Endothelial cell of umbilical vein (primary cell): ENCODE data around the gene EPB41L2. TPM values are rescaled to one million over a fixed set of nuclear protein-coding genes. Genes with fewer than 3 reads are reported as not detected.

Source experiments
- BruUV-seq: library from RNA; stranded (reverse); fragments of 400-500 nt; replicated peaks from 2 replicates; lab custom pipeline; 2021; lab: Mats Ljungman, UMichigan
- CTCF ChIA-PET: fragments of 300-600, 350-600 bp; sonication (Branson Sonifier 250); formaldehyde crosslinking; loops from one replicate; lab custom pipeline; 2021; ENCODE audit warnings: antibody characterized with exemption, inconsistent platforms; lab: Charles Lee
- POLR2A ChIA-PET: fragments of 300-600, 350-600 bp; sonication (Branson Sonifier 250); formaldehyde crosslinking; loops from one replicate; lab custom pipeline; 2021; ENCODE audit warnings: antibody characterized with exemption, inconsistent platforms; lab: Charles Lee
- DNase-seq: peaks from one replicate; pipeline ENCODE4 v3.0.0-alpha.2; 2011; ENCODE audit warnings: low read depth, low spot score
- FAIRE-seq: peaks from 2 replicates; lab custom pipeline; 2011; peaks lifted over from hg19 to GRCh38; lab: Jason Lieb, UNC
- H2AFZ ChIP-seq: 2 replicates; pipeline ENCODE4 v1.6.0; 2012; ENCODE audit warnings: low read depth, low read length, control low read depth, inconsistent platforms
- H3K27ac ChIP-seq: 2 replicates; pipeline ENCODE4 v1.5.1; 2011; ENCODE audit warnings: low read depth, mild to moderate bottlenecking, control low read depth, low read length, moderate library complexity; ENCODE audit not compliant: insufficient read depth
- H3K27me3 ChIP-seq, 2 experiments: 2 replicates each; pipeline versions ENCODE4 v1.6.0 to v1.6.1; 2011; ENCODE audit warnings: low read length in 2 of 2, mixed read lengths in 1 of 2; ENCODE audit not compliant: control insufficient read depth in 2 of 2, insufficient read depth in 2 of 2
- H3K36me3 ChIP-seq, 2 experiments: 2 replicates in 1 of 2; 3 replicates in 1 of 2; pipeline ENCODE4 v1.5.1; 2011; ENCODE audit warnings: low read length in 2 of 2, mild to moderate bottlenecking in 1 of 2, moderate library complexity in 1 of 2; ENCODE audit not compliant: control insufficient read depth in 2 of 2, insufficient read depth in 2 of 2; ENCODE audit errors: extremely low read depth in 1 of 2
- H3K4me1 ChIP-seq: 3 replicates; pipeline ENCODE4 v1.5.1; 2011; ENCODE audit warnings: mild to moderate bottlenecking, low read length; ENCODE audit not compliant: control insufficient read depth, insufficient read depth; ENCODE audit errors: extremely low read depth
- H3K4me2 ChIP-seq: 2 replicates; pipeline ENCODE4 v1.6.1; 2011; ENCODE audit warnings: low read length, control low read depth, mixed read lengths; ENCODE audit not compliant: insufficient read depth
- H3K4me3 ChIP-seq, 3 experiments: fragments of 200-600 bp in 1 of 3; sonication (generic), shearing (Covaris generic) in 1 of 3; replicated peaks in 1 of 3; 2 replicates each; pipeline ENCODE4 v1.5.1; 2011 to 2016; ENCODE audit warnings: control low read depth in 3 of 3, low read length in 3 of 3, mild to moderate bottlenecking in 2 of 3, inconsistent platforms in 1 of 3, low read depth in 1 of 3, moderate library complexity in 1 of 3; ENCODE audit not compliant: insufficient read depth in 1 of 3
- H3K79me2 ChIP-seq: 2 replicates; pipeline ENCODE4 v1.6.0; 2012; ENCODE audit warnings: low read length, inconsistent platforms; ENCODE audit not compliant: control insufficient read depth, insufficient read depth
- H3K9ac ChIP-seq: replicated peaks from 2 replicates; pipeline ENCODE3; 2011; ENCODE audit warnings: low read length, control low read depth; ENCODE audit not compliant: insufficient read depth; ENCODE audit errors: extremely low read depth
- H3K9me1 ChIP-seq: replicated peaks from 3 replicates; pipeline ENCODE4 v1.6.0; 2011; ENCODE audit warnings: mild to moderate bottlenecking, low read length; ENCODE audit not compliant: control insufficient read depth, insufficient read depth; ENCODE audit errors: extremely low read depth
- H3K9me3 ChIP-seq: replicated peaks from 2 replicates; pipeline ENCODE4 v1.5.1; 2012; ENCODE audit warnings: low read length, inconsistent platforms; ENCODE audit not compliant: control insufficient read depth, insufficient read depth
- H4K20me1 ChIP-seq: replicated peaks from 2 replicates; pipeline ENCODE3; 2011; ENCODE audit warnings: mild to moderate bottlenecking, low read length; ENCODE audit not compliant: control insufficient read depth, insufficient read depth; ENCODE audit errors: extremely low read depth
- CTCF ChIP-seq, 2 donors: IDR thresholded peaks; 1 replicate in 1 of 2; 2 replicates in 1 of 2; pipeline ENCODE4 v1.5.1; 2011; ENCODE audit warnings: low read length in 2 of 2, mild to moderate bottlenecking in 2 of 2, moderate library complexity in 2 of 2, control low read depth in 1 of 2, inconsistent platforms in 1 of 2, low read depth in 1 of 2; ENCODE audit not compliant: insufficient read depth in 1 of 2; ENCODE audit errors: extremely low read depth in 1 of 2
- EZH2 ChIP-seq: IDR thresholded peaks from 2 replicates; pipeline ENCODE4 v1.6.1; 2012; ENCODE audit warnings: borderline replicate concordance, low read depth, mild to moderate bottlenecking, moderate library complexity, low read length, inconsistent platforms; ENCODE audit not compliant: severe bottlenecking
- FOS ChIP-seq: IDR thresholded peaks from 2 replicates; pipeline ENCODE4 v1.6.1; 2011; ENCODE audit warnings: mild to moderate bottlenecking, low read length, moderate library complexity, borderline replicate concordance; ENCODE audit not compliant: insufficient read depth
- GATA2 ChIP-seq: IDR thresholded peaks from 2 replicates; pipeline ENCODE4 v1.7.0; 2011; ENCODE audit warnings: low read depth, mild to moderate bottlenecking, moderate library complexity, mixed read lengths, low read length; ENCODE audit not compliant: insufficient read length, insufficient read depth
- JUN ChIP-seq: IDR thresholded peaks from 2 replicates; pipeline ENCODE4 v1.6.1; 2011; ENCODE audit warnings: borderline replicate concordance, low read depth; ENCODE audit not compliant: insufficient read length, insufficient read depth
- MAX ChIP-seq: IDR thresholded peaks from 2 replicates; pipeline ENCODE4 v1.6.1; 2011; ENCODE audit not compliant: insufficient read depth, insufficient read length
- MYC ChIP-seq: IDR thresholded peaks from one replicate; pipeline ENCODE4 v1.6.1; 2011; ENCODE audit warnings: mild to moderate bottlenecking, low read depth, low read length
- POLR2A ChIP-seq: IDR thresholded peaks from 2 replicates; pipeline ENCODE4 v1.6.1; 2012; ENCODE audit warnings: low read depth, mild to moderate bottlenecking, control low read depth, low read length
- POLR2AphosphoS5 ChIP-seq: IDR thresholded peaks from 2 replicates; pipeline ENCODE4 v1.6.1; 2012; ENCODE audit warnings: low read depth, mild to moderate bottlenecking, control low read depth, low read length, moderate library complexity; ENCODE audit not compliant: insufficient read depth
- dilution Hi-C: fragments of 300-500 bp; cut with MboI; formaldehyde crosslinking; loops from one replicate; pipeline ENCODE4 v1.15.0; 2019; ENCODE audit warnings: low sequenced_read_pairs; ENCODE audit not compliant: extremely low pct_ligation_motif_present
- intact Hi-C: fragments of 100-400 bp; cut with micrococcal nuclease; formaldehyde crosslinking; loops from one replicate; pipeline ENCODE4 v1.10.0; 2022
- polyA plus RNA-seq, 4 experiments: library from polyadenylated mRNA; depleted of rRNA in 3 of 4; stranded (reverse) in 3 of 4; unstranded in 1 of 4; fragments of >200 nt; gene quantifications; 2 replicates each; pipeline versions ENCODE4 v1.2.1 to v1.2.3, GENCODE V29; 2011 to 2012; ENCODE audit warnings: missing spikeins in 1 of 4
- total RNA-seq: library from RNA; stranded (reverse); gene quantifications from 2 replicates; pipeline ENCODE4 v1.2.3, GENCODE V29; 2021

The EPB41L2 gene
- total and polyA plus RNA-seq, 2 donors (not counting 3 experiments of a cell fraction or from before 2014, with no cell fraction given) = 26.5 to 87.7 TPM

- DNase-seq (no peak), FAIRE-seq (no peak)
- H3K9me1 ChIP-seq = no peaks in the 10 kb centered on the region
- peaks cover 79% of the 10 kb centered on the region for H3K79me2 ChIP-seq
- peaks cover 14% of the 10 kb centered on the region for H3K9me3 ChIP-seq
- H3K4me1 ChIP-seq = peaks cover 10% of the 10 kb centered on the region
- dilution Hi-C loops = no loop called here
- no peak overlapping the region for H2AFZ ChIP-seq
- no peaks in the 10 kb centered on the region for H4K20me1 ChIP-seq
- H3K9ac ChIP-seq = no peak overlapping the region
- no peak overlapping the region for H3K27ac ChIP-seq
- no TSS peak for BruUV-seq
- TF ChIP-seq GATA2 (no peak), EZH2 (no peak), FOS (no peak)
- ChIA-PET CTCF (interaction anchor here (1.2 to 1.3 kb wide), 2 partner anchors 11 to 27 kb away, joined by 4 to 6 read pairs; partner anchors contain the start of gene EPB41L2), POLR2A (no interaction called here)
- no peak overlapping the region for H3K4me3 ChIP-seq
- H3K4me2 ChIP-seq = no peak overlapping the region
- H3K36me3 ChIP-seq = no peaks in the 10 kb centered on the region
- H3K27me3 ChIP-seq = no peaks in the 10 kb centered on the region
- intact Hi-C loops = loop anchor here (1.0 kb wide), 1 partner anchor 10 kb away; no protein-coding TSS in a partner anchor
Measured at GRCh38 chr6:131051341-131051740, 11.7 kb downstream of the EPB41L2 start.

GRCh38 chr6:131049608-131050007, 13.4 kb downstream of the EPB41L2 start:
- Histone ChIP-seq H3K36me3 (no peaks in the 10 kb centered on the region), H3K4me1 (peaks cover 10% of the 10 kb centered on the region), H3K9me3 (peaks cover 9% of the 10 kb centered on the region), H3K4me3 (no peak overlapping the region), H3K79me2 (peaks cover 71% of the 10 kb centered on the region), H3K27ac (no peak overlapping the region), H3K27me3 (no peaks in the 10 kb centered on the region), H3K9ac (no peak overlapping the region), H3K9me1 (no peaks in the 10 kb centered on the region), H4K20me1 (no peaks in the 10 kb centered on the region), H2AFZ (no peak overlapping the region), H3K4me2 (no peak overlapping the region)
- dilution Hi-C loops = no loop called here
- intact Hi-C loops = no loop called here
- TF ChIP-seq MYC = no peak
- TF ChIP-seq POLR2A = no peak
- no peak for TF ChIP-seq MAX
- TF ChIP-seq CTCF (IDR thresholded peaks at IDR 0.05; ENCODE audit: extremely low read depth in 1 of 2, insufficient read depth in 1 of 2, low read depth in 1 of 2, low read length in 2 of 2) = no peak
- no peak for TF ChIP-seq JUN
- TF ChIP-seq EZH2 = no peak
- no peak for TF ChIP-seq GATA2
- no peak for TF ChIP-seq POLR2AphosphoS5
- no peak for TF ChIP-seq FOS
- CTCF ChIA-PET = interaction anchor here (1.1 to 1.5 kb wide), 3 partner anchors 13 to 177 kb away, joined by 3 to 4 read pairs (median 4); no protein-coding TSS in a partner anchor
- DNase-seq (no peak), FAIRE-seq (no peak)
- BruUV-seq = no TSS peak
- POLR2A ChIA-PET = no interaction called here
